ENCODE data around the gene PXMP2. TPM values are rescaled to one million over a fixed set of nuclear protein-coding genes. Genes with fewer than 3 reads are reported as not detected.

PXMP2 gene
- total RNA-seq, 1 experiment from 2014 or later = 42.7 TPM

DNA sequence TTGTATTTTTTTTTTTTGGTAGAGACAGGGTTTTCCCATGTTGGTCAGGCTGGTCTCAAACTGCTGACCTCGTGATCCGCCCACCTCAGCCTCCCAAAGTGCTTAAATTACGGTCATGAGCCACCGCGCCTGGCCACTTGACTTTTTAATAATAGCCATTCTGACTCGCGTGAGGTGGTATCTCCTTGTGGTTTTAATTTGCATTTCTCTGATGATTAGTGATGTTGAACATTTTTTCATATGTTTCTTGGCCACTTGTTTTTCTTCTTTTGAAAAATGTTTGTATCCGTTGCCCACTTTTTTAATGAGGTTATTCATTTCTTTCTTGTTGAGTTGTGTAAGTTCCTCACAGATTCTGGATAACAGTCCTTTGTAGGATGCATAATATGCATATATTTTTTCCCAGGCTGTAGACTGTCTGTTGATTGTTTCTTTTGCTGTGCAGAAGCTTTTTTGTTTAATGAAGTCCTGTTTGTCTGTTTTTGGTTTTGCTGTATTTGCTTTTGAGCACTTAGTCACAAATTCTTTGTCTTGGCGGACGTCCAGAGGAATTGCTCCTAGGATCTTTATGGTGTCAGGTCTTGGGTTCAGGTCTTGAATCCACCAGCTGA, 12.9 kb downstream of the PXMP2 start:
- Histone ChIP-seq H3K9me3 (ENCODE audit: low read length) (no peaks in the 10 kb centered on the region), H3K27me3 (ENCODE audit: low read length) (no peaks in the 10 kb centered on the region), H3K4me1 (ENCODE audit: insufficient read depth, low read length) (peaks cover 17% of the 10 kb centered on the region), H3K4me2 (ENCODE audit: low read length) (peak overlapping the region; percentile 47), H3F3A (ENCODE audit: low read length, unreplicated experiment) (peaks cover 3% of the 10 kb centered on the region), H3K9me2 (replicated peaks; ENCODE audit: low read length) (no peaks in the 10 kb centered on the region), H4K20me1 (ENCODE audit: low read length) (peaks cover 5% of the 10 kb centered on the region; the same call in 1 of the 2 replicates), H2AFZ (ENCODE audit: low read length) (no peak overlapping the region), H3K36me3 (ENCODE audit: low read depth, low read length) (0 out of 2 replicates have a peak, but pooled peaks cover 6% of the 10 kb centered on the region), H3K4me3 (ENCODE audit: low read length) (no peak overlapping the region), H3K27ac (ENCODE audit: low read length) (0 out of 2 replicates have a peak overlapping the region, but pooled peaks have one; percentile 3), H3K9ac (ENCODE audit: low read length) (no peak overlapping the region), H3K79me2 (ENCODE audit: low read length) (no peaks in the 10 kb centered on the region)
- TF ChIP-seq EZH2phosphoT487 (IDR thresholded peaks at IDR 0.05; ENCODE audit: borderline replicate concordance, low read length) (no peak), EZH2 (IDR thresholded peaks at IDR 0.05; ENCODE audit: low read length, unreplicated experiment) (no peak), CTCF (conservative IDR thresholded peaks at IDR 0.05; ENCODE audit: low read depth, low read length) (no peak)
- ChIA-PET POLR2A (ENCODE audit: unreplicated experiment) (no interaction called here), CTCF (no interaction called here)
- ATAC-seq = peak; percentile 83
- intact Hi-C loops (cut with micrococcal nuclease) = no loop called here
- peak; percentile 96 for DNase-seq
- no TSS peak for BruUV-seq (replicated peaks)

GRCh38 chr12:132702640-132703039, 15.3 kb downstream of the PXMP2 start:
- CTCF ChIA-PET = no interaction called here
- no peaks in the 10 kb centered on the region for H3K27me3 ChIP-seq (ENCODE audit: low read length)
- ATAC-seq = peak; percentile 61
- H3K9me3 ChIP-seq (ENCODE audit: low read length) = no peaks in the 10 kb centered on the region
- TF ChIP-seq CTCF (conservative IDR thresholded peaks at IDR 0.05; ENCODE audit: low read depth, low read length) (0 out of 2 replicates have a peak, but pooled peaks have one; percentile 8), EZH2 (IDR thresholded peaks at IDR 0.05; ENCODE audit: low read length, unreplicated experiment) (no peak)
- peaks cover 17% of the 10 kb centered on the region for H3K4me1 ChIP-seq (ENCODE audit: insufficient read depth, low read length)
- intact Hi-C loops (cut with micrococcal nuclease) = no loop called here
- H3F3A ChIP-seq (ENCODE audit: low read length, unreplicated experiment) = peaks cover 3% of the 10 kb centered on the region
- H4K20me1 ChIP-seq (ENCODE audit: low read length) = peaks cover 5% of the 10 kb centered on the region; the same call in 1 of the 2 replicates
- no peak overlapping the region for H3K4me2 ChIP-seq (ENCODE audit: low read length)
- DNase-seq = no peak
- H3K27ac ChIP-seq (ENCODE audit: low read length) = no peak overlapping the region
- no peaks in the 10 kb centered on the region; the same call in 1 of the 2 replicates for H3K36me3 ChIP-seq (ENCODE audit: low read depth, low read length)
- H3K9me2 ChIP-seq (replicated peaks; ENCODE audit: low read length) = no peaks in the 10 kb centered on the region
- POLR2A ChIA-PET (ENCODE audit: unreplicated experiment) = no interaction called here
- H2AFZ ChIP-seq (ENCODE audit: low read length) = no peak overlapping the region
- H3K79me2 ChIP-seq (ENCODE audit: low read length) = no peaks in the 10 kb centered on the region
- H3K9ac ChIP-seq (ENCODE audit: low read length) = no peak overlapping the region
- no TSS peak for BruUV-seq (replicated peaks)
- no peak overlapping the region for H3K4me3 ChIP-seq (ENCODE audit: low read length)

DNA sequence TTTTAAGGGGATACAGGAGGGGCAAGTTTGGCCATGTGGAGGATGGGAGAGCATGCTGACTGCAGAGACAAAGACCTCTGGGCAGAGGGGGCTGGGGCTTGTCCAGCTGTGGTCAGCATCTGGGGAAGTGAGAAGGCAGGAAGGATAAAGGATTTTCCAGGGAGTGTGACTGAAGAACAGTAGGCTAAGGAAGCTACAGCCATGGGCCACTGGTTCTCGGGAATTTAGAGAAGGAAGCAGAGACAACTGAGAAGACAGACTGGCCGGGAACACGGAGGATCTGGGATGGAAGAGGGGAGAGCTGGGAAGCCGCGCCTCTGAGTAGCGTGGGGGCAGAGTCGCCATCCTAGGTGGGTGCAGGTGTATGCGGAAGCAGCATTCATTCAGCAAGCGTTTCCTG, 16.3 kb downstream of the PXMP2 start:
- Histone ChIP-seq H3K9ac (ENCODE audit: low read length) (no peak overlapping the region), H3K27ac (ENCODE audit: low read length) (no peak overlapping the region), H3K79me2 (ENCODE audit: low read length) (no peaks in the 10 kb centered on the region), H3K4me2 (ENCODE audit: low read length) (no peak overlapping the region), H3F3A (ENCODE audit: low read length, unreplicated experiment) (peaks cover 3% of the 10 kb centered on the region), H3K9me3 (ENCODE audit: low read length) (no peaks in the 10 kb centered on the region), H3K27me3 (ENCODE audit: low read length) (no peaks in the 10 kb centered on the region), H3K9me2 (replicated peaks; ENCODE audit: low read length) (no peaks in the 10 kb centered on the region), H2AFZ (ENCODE audit: low read length) (no peak overlapping the region), H3K36me3 (ENCODE audit: low read depth, low read length) (no peaks in the 10 kb centered on the region; the same call in 1 of the 2 replicates), H4K20me1 (ENCODE audit: low read length) (peaks cover 5% of the 10 kb centered on the region; the same call in 1 of the 2 replicates), H3K4me1 (ENCODE audit: insufficient read depth, low read length) (peaks cover 17% of the 10 kb centered on the region), H3K4me3 (ENCODE audit: low read length) (no peak overlapping the region)
- ATAC-seq (no peak), DNase-seq (no peak)
- POLR2A ChIA-PET (ENCODE audit: unreplicated experiment) = no interaction called here
- no peak for TF ChIP-seq EZH2 (IDR thresholded peaks at IDR 0.05; ENCODE audit: low read length, unreplicated experiment)
- no peak for TF ChIP-seq CTCF (conservative IDR thresholded peaks at IDR 0.05; ENCODE audit: low read depth, low read length)
- no peak for TF ChIP-seq EZH2phosphoT487 (IDR thresholded peaks at IDR 0.05; ENCODE audit: borderline replicate concordance, low read length)
- no TSS peak for BruUV-seq (replicated peaks)
- CTCF ChIA-PET = no interaction called here
- intact Hi-C loops (cut with micrococcal nuclease) = no loop called here
